ENCODE results near the gene ATP8B3. TPM values are rescaled to one million over a fixed set of nuclear protein-coding genes. Genes with fewer than 3 reads are reported as not detected.
A peak's percentile ranks its signal among the peaks of the same experiment; 100 is the strongest.

ATP8B3 gene
- total RNA-seq, 1 donor from 2014 or later: 1.4 TPM

DNA sequence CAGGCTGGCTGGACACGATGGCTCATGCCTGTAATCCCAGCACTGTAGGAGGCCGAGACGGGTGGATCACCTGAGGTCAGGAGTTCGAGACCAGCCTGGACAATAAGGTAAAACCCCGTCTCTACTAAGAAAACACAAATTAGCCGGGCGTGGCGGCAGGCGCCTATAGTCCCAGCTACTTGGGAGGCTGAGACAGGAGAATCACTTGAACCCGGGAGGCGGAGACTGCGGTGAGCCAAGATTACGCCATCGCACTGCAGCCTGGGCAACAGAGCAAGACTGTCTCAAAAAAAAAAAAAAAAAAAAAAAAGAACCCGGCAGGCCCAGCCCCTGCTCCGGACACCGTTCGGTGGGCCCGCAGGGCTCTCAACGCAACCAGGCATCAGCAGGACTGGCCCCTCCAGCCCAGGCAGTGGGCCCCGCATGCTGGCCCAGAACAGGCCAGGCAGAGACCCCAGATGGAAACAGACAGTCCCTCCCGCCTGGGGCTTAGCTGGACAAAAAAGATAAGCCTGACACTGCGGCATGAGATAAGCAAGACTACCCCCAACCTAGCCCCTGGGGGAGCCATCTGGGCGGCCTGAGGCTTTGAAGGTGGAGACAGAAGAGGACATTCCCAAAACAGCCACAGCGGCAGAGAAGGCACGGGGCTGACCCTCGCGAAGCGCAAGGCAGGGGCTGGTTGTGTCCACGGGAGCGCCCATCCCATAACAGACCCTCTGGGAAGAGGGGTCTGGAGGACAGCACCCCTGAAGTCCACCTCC is 24.6 kb upstream of the ATP8B3 start:
- DNase-seq (ENCODE audit: low spot score) (no peak), ATAC-seq (no peak)

GRCh38 chr19:1833540-1833939 is 21.5 kb upstream of the ATP8B3 start:
- ATAC-seq: peak; percentile 76
- peak; percentile 93 for DNase-seq (ENCODE audit: low spot score)

DNA sequence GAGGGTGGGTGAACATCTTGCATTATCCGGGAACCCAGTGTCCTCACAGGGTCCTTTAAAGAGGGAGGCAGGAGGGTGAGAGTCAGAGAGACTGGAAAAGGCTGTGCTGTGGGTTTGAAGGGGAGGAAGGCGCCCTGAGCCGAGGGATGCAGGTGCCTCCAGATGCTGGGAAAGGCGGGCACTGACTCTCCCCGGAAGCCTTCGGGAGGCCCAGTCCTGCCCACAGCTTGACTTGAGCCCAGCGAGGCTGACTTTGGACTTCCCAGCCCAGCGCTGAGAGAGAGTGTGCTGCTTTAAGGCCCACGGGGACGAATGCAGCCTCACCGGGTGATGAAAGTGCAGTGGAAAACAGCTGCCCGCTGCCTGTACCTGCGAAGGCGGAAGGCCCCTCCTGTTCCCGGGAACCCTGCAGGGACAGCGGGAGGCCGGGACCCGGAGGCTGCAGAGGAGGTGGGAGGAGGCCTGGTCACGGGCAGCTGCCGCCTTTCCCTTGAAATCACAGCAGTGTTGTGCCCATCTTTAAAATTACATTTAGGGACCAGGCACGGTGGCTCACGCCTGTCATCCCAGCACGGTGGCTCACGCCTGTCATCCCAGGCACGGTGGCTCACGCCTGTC is 20.1 kb upstream of the ATP8B3 start:
- DNase-seq (ENCODE audit: low spot score) (no peak), ATAC-seq (no peak)

GRCh38 chr19:1830978-1831377 is 18.9 kb upstream of the ATP8B3 start:
- DNase-seq (ENCODE audit: low spot score) (no peak), ATAC-seq (no peak)

DNA sequence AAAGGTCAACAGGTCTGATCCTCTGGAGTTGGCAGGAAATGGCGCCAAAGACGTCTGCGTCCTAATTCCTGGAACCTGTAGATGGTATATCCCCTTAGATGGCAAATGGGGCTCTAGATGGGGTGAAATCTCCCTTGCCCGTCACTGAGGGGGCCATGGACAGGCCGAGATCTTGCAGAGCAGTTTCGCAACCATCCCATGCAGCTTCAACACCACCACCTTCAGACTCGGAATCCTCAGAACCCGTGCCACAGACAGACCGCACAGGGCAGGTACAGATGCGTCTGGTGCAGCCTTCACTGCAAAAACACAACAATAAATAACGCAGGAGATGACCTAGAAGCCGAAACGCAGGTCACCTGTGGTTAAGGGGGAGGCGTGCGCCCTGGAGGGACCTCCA is 18.5 kb upstream of the ATP8B3 start:
- ATAC-seq (no peak), DNase-seq (ENCODE audit: low spot score) (no peak)

DNA sequence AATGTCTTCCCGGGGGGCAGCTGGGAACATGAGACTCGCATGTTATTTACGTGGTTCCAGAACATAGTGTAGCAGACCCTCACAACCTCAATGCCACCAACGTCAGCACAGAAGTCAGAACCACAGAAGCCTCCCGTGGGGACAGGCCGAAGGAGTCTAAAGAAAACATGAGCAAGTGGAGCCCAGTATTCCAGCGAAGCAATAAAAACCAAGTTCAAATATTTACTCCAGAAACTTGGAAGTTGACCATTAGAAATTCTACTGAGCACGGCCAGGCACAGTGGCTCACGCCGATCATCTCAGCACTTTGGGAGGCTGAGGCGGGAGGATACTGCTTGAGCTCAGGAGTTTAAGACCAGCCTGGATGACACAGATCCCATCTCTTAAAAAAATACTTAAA is 17.9 kb upstream of the ATP8B3 start:
- ATAC-seq (no peak), DNase-seq (ENCODE audit: low spot score) (no peak)

GRCh38 chr19:1828279-1829238 is 16.5 kb upstream of the ATP8B3 start:
- ATAC-seq: no peak
- no peak for DNase-seq (ENCODE audit: low spot score)

DNA sequence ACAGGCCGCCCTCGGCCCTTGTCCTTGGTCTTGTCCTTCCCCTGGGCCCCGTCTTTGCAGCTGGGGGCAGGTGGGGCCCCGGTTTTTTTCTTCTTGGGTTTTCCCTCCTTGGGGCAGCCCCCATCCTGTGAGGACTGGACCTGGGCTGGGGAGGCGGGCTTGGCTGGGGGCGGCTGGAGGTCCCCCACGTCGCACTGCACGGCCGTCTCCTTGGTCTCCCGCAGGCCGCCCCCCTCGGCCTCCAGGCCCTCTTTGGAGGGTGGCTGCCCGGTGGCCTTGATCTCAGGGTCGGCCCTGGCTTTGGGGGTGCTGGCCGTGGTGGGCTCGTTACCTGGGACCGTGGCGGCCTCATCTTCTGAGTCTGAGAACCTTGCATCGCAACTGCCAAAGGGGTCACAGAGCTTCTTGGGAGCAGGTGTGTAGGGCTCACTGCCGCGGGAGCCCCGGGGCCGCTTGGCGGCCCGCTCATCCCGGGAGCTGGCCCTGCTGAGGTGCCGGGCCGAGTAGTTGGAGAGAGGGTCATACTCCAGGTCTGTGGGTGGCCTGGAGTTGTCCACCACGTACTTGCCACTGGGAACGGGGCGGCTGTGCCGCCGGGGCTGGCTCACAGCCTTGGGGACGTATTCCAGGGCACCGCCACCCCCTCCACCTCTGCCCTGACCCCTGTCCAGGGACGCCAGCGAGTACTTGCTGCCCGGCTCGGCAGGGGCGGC is 15.6 kb upstream of the ATP8B3 start:
- DNase-seq (ENCODE audit: low spot score) (no peak), ATAC-seq (peak; percentile 41)

- peak; percentile 76 for DNase-seq (ENCODE audit: low spot score)
- ATAC-seq: peak; percentile 69
Observed at GRCh38 chr19:1826557-1827521, 14.8 kb upstream of the ATP8B3 start.

- ATAC-seq (peak; percentile 78), DNase-seq (ENCODE audit: low spot score) (peak; percentile 78)
Observed at GRCh38 chr19:1825909-1826556, 14.0 kb upstream of the ATP8B3 start.

DNA sequence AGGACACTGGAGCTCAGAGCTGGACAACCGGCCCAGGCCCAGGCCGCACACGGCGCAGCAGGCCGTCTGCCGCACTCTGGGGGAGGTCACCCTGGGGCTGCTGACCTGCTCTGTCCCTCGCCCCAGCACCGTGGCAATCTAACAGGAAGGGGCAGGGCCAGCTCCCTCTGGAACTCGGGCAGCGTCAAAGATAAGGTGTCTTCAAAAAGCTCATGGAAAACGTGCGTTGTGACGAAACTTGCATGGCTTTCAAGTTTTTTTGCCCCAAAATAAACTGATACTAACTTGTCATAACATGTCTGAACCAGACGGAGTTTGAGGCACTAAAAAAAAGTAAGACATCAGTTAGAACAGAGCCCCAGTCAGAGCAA is 12.2 kb upstream of the ATP8B3 start:
- DNase-seq (ENCODE audit: low spot score) (no peak), ATAC-seq (no peak)

- DNase-seq (ENCODE audit: low spot score): no peak
- ATAC-seq: no peak
Observed at GRCh38 chr19:1823539-1824251, 11.6 kb upstream of the ATP8B3 start.

DNA sequence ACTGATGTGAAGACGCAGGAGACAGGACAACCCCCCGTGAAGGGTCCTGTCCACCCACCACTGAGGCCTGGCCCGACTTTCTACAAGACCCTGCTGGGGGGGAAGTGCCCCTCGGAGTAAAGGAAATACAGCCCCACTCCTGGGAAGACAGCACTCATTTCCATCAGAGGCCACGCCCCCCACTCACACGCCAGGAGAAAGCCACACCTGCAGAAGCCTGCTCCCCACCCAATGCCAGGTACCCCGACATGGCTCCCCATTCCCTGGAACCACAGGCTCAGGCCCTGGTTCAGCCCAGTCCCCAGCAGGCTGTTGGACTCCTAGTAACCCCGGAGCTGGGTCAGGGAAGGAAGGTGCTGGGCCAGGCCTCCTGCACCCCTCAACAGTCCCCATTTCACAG is 10.9 kb upstream of the ATP8B3 start:
- DNase-seq (ENCODE audit: low spot score): no peak

GRCh38 chr19:1822210-1822609 is 10.1 kb upstream of the ATP8B3 start:
- DNase-seq (ENCODE audit: low spot score) (no peak), ATAC-seq (no peak)

More for the DNA sequence above, 10.9 kb upstream of the ATP8B3 start:
- ATAC-seq: no peak

DNA sequence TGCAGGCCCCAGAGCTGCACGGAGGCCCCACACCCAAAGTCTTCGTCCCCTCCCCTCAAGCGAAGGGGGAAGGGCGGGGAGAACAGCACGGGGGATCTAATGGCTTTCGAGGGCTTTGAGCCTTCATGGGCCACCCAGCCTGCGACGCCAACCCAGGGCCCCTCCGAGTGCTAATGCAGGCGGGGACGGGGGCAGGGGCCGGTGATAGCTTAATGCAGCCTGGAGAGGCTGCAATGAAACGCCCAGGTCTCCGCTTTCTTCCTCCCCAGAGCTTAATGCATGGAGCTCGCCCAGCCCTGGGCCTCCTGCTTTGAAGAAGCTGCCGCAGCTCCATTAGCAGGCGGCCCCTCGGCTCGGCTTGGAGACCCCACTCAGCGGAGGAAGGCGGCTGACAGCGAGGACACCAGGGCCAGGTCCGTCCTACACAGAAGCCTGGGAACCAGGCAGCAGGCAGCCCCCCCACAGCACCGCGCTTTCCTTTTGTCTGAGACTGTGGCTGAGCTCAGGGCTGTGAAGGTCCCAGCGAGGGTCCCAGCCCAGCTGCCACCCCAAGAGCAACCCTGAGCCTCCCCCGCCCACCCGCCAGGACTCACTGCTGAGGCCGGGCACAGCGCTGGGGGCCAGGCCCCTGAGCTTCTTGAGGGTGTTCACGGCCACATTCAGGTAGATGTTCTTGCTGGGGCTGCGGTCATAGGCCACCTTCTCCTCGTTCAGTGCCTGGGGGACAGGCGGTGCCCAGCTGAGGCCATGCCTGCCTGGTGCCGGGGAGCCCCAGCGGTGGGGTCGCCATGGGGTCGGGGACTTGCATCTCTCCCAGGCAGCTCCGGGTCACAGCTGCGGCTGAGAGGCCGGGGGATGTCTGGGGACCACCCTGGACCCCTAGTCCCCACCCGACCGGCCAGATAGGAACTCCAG is 7.5 kb upstream of the ATP8B3 start:
- ATAC-seq: no peak
- no peak for DNase-seq (ENCODE audit: low spot score)

GRCh38 chr19:1818549-1819195 is 6.6 kb upstream of the ATP8B3 start:
- ATAC-seq (no peak), DNase-seq (ENCODE audit: low spot score) (no peak)

Measured in left lobe of liver (tissue), 2 donors.